ENCODE measurements around the gene THRB.

Gene THRB

GRCh38 chr3:24242012-24242698 lies 252.5 kb downstream of the THRB start:
- Histone ChIP-seq H3K27ac (ENCODE audit: low read depth, low read length) (peak overlapping the region; percentile 29), H3K9me3 (ENCODE audit: low read length) (no peaks in the 10 kb centered on the region), H3K27me3 (ENCODE audit: control insufficient read depth in 1 of 2, insufficient read depth in 2 of 2, low read length in 2 of 2) (no peaks in the 10 kb centered on the region), H3K9ac (ENCODE audit: low read length) (no peak overlapping the region), H3K4me1 (ENCODE audit: insufficient read depth, low read length) (peaks cover 39% of the 10 kb centered on the region), H3K36me3 (ENCODE audit: insufficient read depth, low read length) (no peaks in the 10 kb centered on the region), H3K4me3 (ENCODE audit: low read depth in 1 of 2, low read length in 2 of 2) (no peak overlapping the region)

- no peaks in the 10 kb centered on the region for H3K27me3 ChIP-seq (ENCODE audit: control insufficient read depth in 1 of 2, insufficient read depth in 2 of 2, low read length in 2 of 2)
- peaks cover 39% of the 10 kb centered on the region for H3K4me1 ChIP-seq (ENCODE audit: insufficient read depth, low read length)
- no peak overlapping the region for H3K9ac ChIP-seq (ENCODE audit: low read length)
- no peak overlapping the region for H3K4me3 ChIP-seq (ENCODE audit: low read depth in 1 of 2, low read length in 2 of 2)
- H3K36me3 ChIP-seq (ENCODE audit: insufficient read depth, low read length), result no peaks in the 10 kb centered on the region
- no peaks in the 10 kb centered on the region for H3K9me3 ChIP-seq (ENCODE audit: low read length)
- H3K27ac ChIP-seq (ENCODE audit: low read depth, low read length), result no peak overlapping the region
Measured at GRCh38 chr3:24240306-24240705, 254.3 kb downstream of the THRB start.

GRCh38 chr3:24237971-24238706 lies 256.5 kb downstream of the THRB start:
- H3K4me3 ChIP-seq (ENCODE audit: low read depth in 1 of 2, low read length in 2 of 2), result no peak overlapping the region
- no peaks in the 10 kb centered on the region for H3K36me3 ChIP-seq (ENCODE audit: insufficient read depth, low read length)
- H3K27ac ChIP-seq (ENCODE audit: low read depth, low read length), result no peak overlapping the region
- no peaks in the 10 kb centered on the region for H3K9me3 ChIP-seq (ENCODE audit: low read length)
- no peaks in the 10 kb centered on the region for H3K27me3 ChIP-seq (ENCODE audit: control insufficient read depth in 1 of 2, insufficient read depth in 2 of 2, low read length in 2 of 2)
- H3K4me1 ChIP-seq (ENCODE audit: insufficient read depth, low read length), result peaks cover 32% of the 10 kb centered on the region
- H3K9ac ChIP-seq (ENCODE audit: low read length), result no peak overlapping the region

GRCh38 chr3:24235121-24235520 lies 259.5 kb downstream of the THRB start:
- Histone ChIP-seq H3K36me3 (ENCODE audit: insufficient read depth, low read length) (no peaks in the 10 kb centered on the region), H3K4me1 (ENCODE audit: insufficient read depth, low read length) (peaks cover 21% of the 10 kb centered on the region), H3K9me3 (ENCODE audit: low read length) (no peaks in the 10 kb centered on the region), H3K4me3 (ENCODE audit: low read depth in 1 of 2, low read length in 2 of 2) (no peak overlapping the region), H3K27ac (ENCODE audit: low read depth, low read length) (no peak overlapping the region), H3K9ac (ENCODE audit: low read length) (no peak overlapping the region), H3K27me3 (ENCODE audit: control insufficient read depth in 1 of 2, insufficient read depth in 2 of 2, low read length in 2 of 2) (no peaks in the 10 kb centered on the region)

- H3K9ac ChIP-seq (ENCODE audit: low read length), result no peak overlapping the region
- no peaks in the 10 kb centered on the region for H3K9me3 ChIP-seq (ENCODE audit: low read length)
- peaks cover 13% of the 10 kb centered on the region for H3K4me1 ChIP-seq (ENCODE audit: insufficient read depth, low read length)
- no peak overlapping the region for H3K27ac ChIP-seq (ENCODE audit: low read depth, low read length)
- no peaks in the 10 kb centered on the region for H3K27me3 ChIP-seq (ENCODE audit: control insufficient read depth in 1 of 2, insufficient read depth in 2 of 2, low read length in 2 of 2)
- no peaks in the 10 kb centered on the region for H3K36me3 ChIP-seq (ENCODE audit: insufficient read depth, low read length)
- H3K4me3 ChIP-seq (ENCODE audit: low read depth in 1 of 2, low read length in 2 of 2), result no peak overlapping the region
Measured at GRCh38 chr3:24232784-24233183, 261.9 kb downstream of the THRB start.

- H3K27ac ChIP-seq (ENCODE audit: low read depth, low read length), result no peak overlapping the region
- H3K9me3 ChIP-seq (ENCODE audit: low read length), result no peaks in the 10 kb centered on the region
- H3K36me3 ChIP-seq (ENCODE audit: insufficient read depth, low read length), result no peaks in the 10 kb centered on the region
- no peak overlapping the region for H3K9ac ChIP-seq (ENCODE audit: low read length)
- H3K4me1 ChIP-seq (ENCODE audit: insufficient read depth, low read length), result peaks cover 30% of the 10 kb centered on the region
- no peak overlapping the region for H3K4me3 ChIP-seq (ENCODE audit: low read depth in 1 of 2, low read length in 2 of 2)
- no peaks in the 10 kb centered on the region for H3K27me3 ChIP-seq (ENCODE audit: control insufficient read depth in 1 of 2, insufficient read depth in 2 of 2, low read length in 2 of 2)
Measured at GRCh38 chr3:24229468-24230221, 265.0 kb downstream of the THRB start.

GRCh38 chr3:24227635-24228034 lies 267.0 kb downstream of the THRB start:
- no peak overlapping the region for H3K9ac ChIP-seq (ENCODE audit: low read length)
- H3K36me3 ChIP-seq (ENCODE audit: insufficient read depth, low read length), result no peaks in the 10 kb centered on the region
- no peak overlapping the region for H3K4me3 ChIP-seq (ENCODE audit: low read depth in 1 of 2, low read length in 2 of 2)
- no peaks in the 10 kb centered on the region for H3K9me3 ChIP-seq (ENCODE audit: low read length)
- peaks cover 32% of the 10 kb centered on the region for H3K4me1 ChIP-seq (ENCODE audit: insufficient read depth, low read length)
- no peaks in the 10 kb centered on the region for H3K27me3 ChIP-seq (ENCODE audit: control insufficient read depth in 1 of 2, insufficient read depth in 2 of 2, low read length in 2 of 2)
- no peak overlapping the region for H3K27ac ChIP-seq (ENCODE audit: low read depth, low read length)

- H3K36me3 ChIP-seq (ENCODE audit: insufficient read depth, low read length), result no peaks in the 10 kb centered on the region
- no peaks in the 10 kb centered on the region for H3K27me3 ChIP-seq (ENCODE audit: control insufficient read depth in 1 of 2, insufficient read depth in 2 of 2, low read length in 2 of 2)
- no peaks in the 10 kb centered on the region for H3K9me3 ChIP-seq (ENCODE audit: low read length)
- peaks cover 33% of the 10 kb centered on the region for H3K4me1 ChIP-seq (ENCODE audit: insufficient read depth, low read length)
- H3K9ac ChIP-seq (ENCODE audit: low read length), result no peak overlapping the region
- H3K27ac ChIP-seq (ENCODE audit: low read depth, low read length), result no peak overlapping the region
- no peak overlapping the region for H3K4me3 ChIP-seq (ENCODE audit: low read depth in 1 of 2, low read length in 2 of 2)
Measured at GRCh38 chr3:24226397-24226796, 268.3 kb downstream of the THRB start.

GRCh38 chr3:24225385-24225950 lies 269.2 kb downstream of the THRB start:
- Histone ChIP-seq H3K27me3 (ENCODE audit: control insufficient read depth in 1 of 2, insufficient read depth in 2 of 2, low read length in 2 of 2) (no peaks in the 10 kb centered on the region), H3K4me3 (ENCODE audit: low read depth in 1 of 2, low read length in 2 of 2) (no peak overlapping the region), H3K36me3 (ENCODE audit: insufficient read depth, low read length) (no peaks in the 10 kb centered on the region), H3K27ac (ENCODE audit: low read depth, low read length) (no peak overlapping the region), H3K9ac (ENCODE audit: low read length) (no peak overlapping the region), H3K9me3 (ENCODE audit: low read length) (no peaks in the 10 kb centered on the region), H3K4me1 (ENCODE audit: insufficient read depth, low read length) (peaks cover 42% of the 10 kb centered on the region)

GRCh38 chr3:24224666-24225384 lies 269.8 kb downstream of the THRB start:
- H3K27ac ChIP-seq (ENCODE audit: low read depth, low read length), result no peak overlapping the region
- no peak overlapping the region for H3K4me3 ChIP-seq (ENCODE audit: low read depth in 1 of 2, low read length in 2 of 2)

More at GRCh38 chr3:24224666-24225384, 269.8 kb downstream of the THRB start:
- Histone ChIP-seq H3K9me3 (ENCODE audit: low read length) (no peaks in the 10 kb centered on the region), H3K36me3 (ENCODE audit: insufficient read depth, low read length) (no peaks in the 10 kb centered on the region), H3K27me3 (ENCODE audit: control insufficient read depth in 1 of 2, insufficient read depth in 2 of 2, low read length in 2 of 2) (no peaks in the 10 kb centered on the region), H3K9ac (ENCODE audit: low read length) (no peak overlapping the region), H3K4me1 (ENCODE audit: insufficient read depth, low read length) (peaks cover 48% of the 10 kb centered on the region)

All from muscle layer of colon (tissue), 2 donors.